Measurements from ENCODE around the gene C11orf24. TPM values are rescaled to one million over a fixed set of nuclear protein-coding genes. Genes with fewer than 3 reads are reported as not detected.
"Not testable (repeated sequence)": the region's sequence is repeated elsewhere in the genome, so short reads cannot be mapped to it uniquely, and the experiment has no call there.

C11orf24 gene
- total RNA-seq, 2 experiments from 2014 or later, result 29.2 to 30.0 TPM

- no peak overlapping the region for H3K4me3 Mint-ChIP-seq
These were observed 37.9 kb upstream of the C11orf24 start for GRCh38 chr11:68309621-68310185.

GRCh38 chr11:68308068-68308467, 36.3 kb upstream of the C11orf24 start:
- H3K27me3 Mint-ChIP-seq (ENCODE audit: low read depth), result no peaks in the 10 kb centered on the region
- ChIA-PET CTCF (interaction anchor here (1.1 to 1.3 kb wide), 2 partner anchors 10 to 50 kb away, joined by 3 to 8 read pairs; no protein-coding TSS in a partner anchor), POLR2A (no interaction called here)
- DNase-seq (no peak), ATAC-seq (no peak)
- no peak overlapping the region for H3K27ac Mint-ChIP-seq
- H3K4me1 Mint-ChIP-seq (ENCODE audit: low read depth), result peaks cover 45% of the 10 kb centered on the region
- no peaks in the 10 kb centered on the region for H3K36me3 Mint-ChIP-seq (ENCODE audit: low read depth)
- H3K9me3 Mint-ChIP-seq (ENCODE audit: insufficient read depth), result no peaks in the 10 kb centered on the region
- H3K4me3 Mint-ChIP-seq, result no peak overlapping the region

More at GRCh38 chr11:68309621-68310185, 37.9 kb upstream of the C11orf24 start:
- ATAC-seq, result no peak
- H3K27me3 Mint-ChIP-seq (ENCODE audit: low read depth), result no peaks in the 10 kb centered on the region
- CTCF ChIA-PET, result no interaction called here
- no peaks in the 10 kb centered on the region for H3K9me3 Mint-ChIP-seq (ENCODE audit: insufficient read depth)
- no peak for DNase-seq
- POLR2A ChIA-PET, result interaction anchor here (1.0 kb wide), 1 partner anchor 11 kb away, joined by 3 read pairs; no protein-coding TSS in a partner anchor
- H3K27ac Mint-ChIP-seq, result peak overlapping the region; percentile 9
- peaks cover 57% of the 10 kb centered on the region for H3K4me1 Mint-ChIP-seq (ENCODE audit: low read depth)
- H3K36me3 Mint-ChIP-seq (ENCODE audit: low read depth), result peaks cover 8% of the 10 kb centered on the region

- ChIA-PET CTCF (interaction anchor here (2.0 kb wide), 1 partner anchor 49 kb away, joined by 4 read pairs; no protein-coding TSS in a partner anchor), POLR2A (no interaction called here)
- ATAC-seq, result no peak
These were observed 34.9 kb upstream of the C11orf24 start for GRCh38 chr11:68306636-68307035.

GRCh38 chr11:68303982-68304780, 32.4 kb upstream of the C11orf24 start:
- H3K27ac Mint-ChIP-seq, result no peak overlapping the region
- H3K27me3 Mint-ChIP-seq (ENCODE audit: low read depth), result peaks cover 2% of the 10 kb centered on the region
- POLR2A ChIA-PET, result interaction anchor here (0.8 kb wide), 1 partner anchor 22 kb away, joined by 3 read pairs; no protein-coding TSS in a partner anchor
- ATAC-seq (no peak), DNase-seq (no peak)
- H3K4me3 Mint-ChIP-seq, result no peak overlapping the region
- CTCF ChIA-PET, result interaction anchor here (1.5 kb wide), 1 partner anchor 46 kb away, joined by 11 read pairs; no protein-coding TSS in a partner anchor
- no peaks in the 10 kb centered on the region for H3K9me3 Mint-ChIP-seq (ENCODE audit: insufficient read depth)
- H3K36me3 Mint-ChIP-seq (ENCODE audit: low read depth), result no peaks in the 10 kb centered on the region
- peaks cover 24% of the 10 kb centered on the region for H3K4me1 Mint-ChIP-seq (ENCODE audit: low read depth)

More at GRCh38 chr11:68306636-68307035, 34.9 kb upstream of the C11orf24 start:
- no peak overlapping the region for H3K4me3 Mint-ChIP-seq
- no peaks in the 10 kb centered on the region for H3K27me3 Mint-ChIP-seq (ENCODE audit: low read depth)
- H3K4me1 Mint-ChIP-seq (ENCODE audit: low read depth), result peaks cover 43% of the 10 kb centered on the region
- H3K9me3 Mint-ChIP-seq (ENCODE audit: insufficient read depth), result no peaks in the 10 kb centered on the region
- no peak overlapping the region for H3K27ac Mint-ChIP-seq
- no peaks in the 10 kb centered on the region for H3K36me3 Mint-ChIP-seq (ENCODE audit: low read depth)
- no peak for DNase-seq

- no peak for ATAC-seq
- ChIA-PET CTCF (no interaction called here), POLR2A (no interaction called here)
- Mint-ChIP-seq H3K4me1 (ENCODE audit: low read depth) (peaks cover 28% of the 10 kb centered on the region), H3K4me3 (no peak overlapping the region), H3K27me3 (ENCODE audit: low read depth) (peaks cover 2% of the 10 kb centered on the region), H3K36me3 (ENCODE audit: low read depth) (no peaks in the 10 kb centered on the region), H3K9me3 (ENCODE audit: insufficient read depth) (no peaks in the 10 kb centered on the region), H3K27ac (no peak overlapping the region)
- no peak for DNase-seq
These were observed 31.3 kb upstream of the C11orf24 start for GRCh38 chr11:68303083-68303482.

- Mint-ChIP-seq H3K4me1 (ENCODE audit: low read depth) (peaks cover 30% of the 10 kb centered on the region), H3K27ac (no peak overlapping the region), H3K9me3 (ENCODE audit: insufficient read depth) (no peaks in the 10 kb centered on the region), H3K4me3 (no peak overlapping the region), H3K27me3 (ENCODE audit: low read depth) (peaks cover 2% of the 10 kb centered on the region), H3K36me3 (ENCODE audit: low read depth) (no peaks in the 10 kb centered on the region)
- DNase-seq, result no peak
- POLR2A ChIA-PET, result no interaction called here
- no peak for ATAC-seq
- CTCF ChIA-PET, result interaction anchor here (1.1 to 1.5 kb wide), 2 partner anchors 45 to 80 kb away, joined by 3 to 4 read pairs; no protein-coding TSS in a partner anchor
These were observed 30.9 kb upstream of the C11orf24 start for GRCh38 chr11:68302670-68303069.

GRCh38 chr11:68302256-68302655, 30.5 kb upstream of the C11orf24 start:
- Mint-ChIP-seq H3K27me3 (ENCODE audit: low read depth) (peaks cover 2% of the 10 kb centered on the region), H3K4me3 (no peak overlapping the region), H3K4me1 (ENCODE audit: low read depth) (peaks cover 31% of the 10 kb centered on the region), H3K36me3 (ENCODE audit: low read depth) (no peaks in the 10 kb centered on the region), H3K27ac (no peak overlapping the region), H3K9me3 (ENCODE audit: insufficient read depth) (no peaks in the 10 kb centered on the region)
- DNase-seq (no peak), ATAC-seq (no peak)
- CTCF ChIA-PET, result interaction anchor here (1.1 to 1.5 kb wide), 2 partner anchors 45 to 81 kb away, joined by 3 to 4 read pairs; no protein-coding TSS in a partner anchor
- POLR2A ChIA-PET, result no interaction called here

- POLR2A ChIA-PET, result no interaction called here
- ATAC-seq, result no peak
These were observed 28.5 kb upstream of the C11orf24 start for GRCh38 chr11:68300076-68300830.

GRCh38 chr11:68299517-68299879, 27.7 kb upstream of the C11orf24 start:
- ATAC-seq; H3K4me3 Mint-ChIP-seq; H3K27ac Mint-ChIP-seq; H3K9me3 Mint-ChIP-seq (ENCODE audit: insufficient read depth); H3K27me3 Mint-ChIP-seq (ENCODE audit: low read depth); H3K36me3 Mint-ChIP-seq (ENCODE audit: low read depth); DNase-seq: not testable (repeated sequence)
- H3K4me1 Mint-ChIP-seq (ENCODE audit: low read depth), result peaks cover 14% of the 10 kb centered on the region
- ChIA-PET POLR2A (interaction anchor here (1.2 kb wide), 1 partner anchor 28 kb away, joined by 3 read pairs; the partner anchor contains the start of gene C11orf24), CTCF (interaction anchor here (0.9 to 6.8 kb wide), 8 partner anchors 9 to 207 kb away, joined by 3 to 170 read pairs (median 4); partner anchors contain the start of gene C11orf24)

More at GRCh38 chr11:68300076-68300830, 28.5 kb upstream of the C11orf24 start:
- H3K36me3 Mint-ChIP-seq (ENCODE audit: low read depth), result no peaks in the 10 kb centered on the region
- H3K27me3 Mint-ChIP-seq (ENCODE audit: low read depth), result peaks cover 2% of the 10 kb centered on the region
- CTCF ChIA-PET, result interaction anchor here (1.1 to 6.8 kb wide), 6 partner anchors 10 to 208 kb away, joined by 3 to 170 read pairs (median 12); partner anchors contain the start of gene C11orf24
- peaks cover 21% of the 10 kb centered on the region for H3K4me1 Mint-ChIP-seq (ENCODE audit: low read depth)
- no peak for DNase-seq
- H3K4me3 Mint-ChIP-seq, result no peak overlapping the region
- no peaks in the 10 kb centered on the region for H3K9me3 Mint-ChIP-seq (ENCODE audit: insufficient read depth)
- no peak overlapping the region for H3K27ac Mint-ChIP-seq

GRCh38 chr11:68298659-68299516, 27.1 kb upstream of the C11orf24 start:
- no peak for ATAC-seq
- CTCF ChIA-PET, result interaction anchor here (0.9 to 6.8 kb wide), 22 partner anchors 9 to 206 kb away, joined by 3 to 170 read pairs (median 4); partner anchors contain the start of gene C11orf24
- Mint-ChIP-seq H3K9me3 (ENCODE audit: insufficient read depth) (no peaks in the 10 kb centered on the region), H3K4me3 (no peak overlapping the region), H3K27ac (peak overlapping the region; percentile 20), H3K4me1 (ENCODE audit: low read depth) (peaks cover 14% of the 10 kb centered on the region), H3K27me3 (ENCODE audit: low read depth) (peaks cover 2% of the 10 kb centered on the region), H3K36me3 (ENCODE audit: low read depth) (no peaks in the 10 kb centered on the region)
- POLR2A ChIA-PET, result interaction anchor here (0.8 to 1.2 kb wide), 2 partner anchors 12 to 27 kb away, joined by 3 read pairs; partner anchors contain the start of gene C11orf24
- DNase-seq, result no peak

All from activated CD8-positive, alpha-beta T cell treated with anti-CD3 and anti-CD28 coated beads, Interleukin-2, amount 10 ng/mL, durations not matched to agents 7 days and 5 days (primary cell).